BLaER1 treated with 17β-estradiol and CSF1 and Interleukin-3, amounts not matched to agents 10 nM and 100 nM (cell line): ENCODE data around the gene BLOC1S1.

Experiments used
- H3K27ac ChIP-seq, 11 experiments: shearing (Covaris generic); formaldehyde crosslinking; 2 replicates each; pipeline ENCODE4 v1.8.1; 2022
- H3K27me3 ChIP-seq, 11 experiments: shearing (Covaris generic); formaldehyde crosslinking; 2 replicates each; pipeline ENCODE4 v1.8.1; 2022
- H3K36me3 ChIP-seq, 11 experiments: shearing (Covaris generic); formaldehyde crosslinking; 2 replicates each; pipeline ENCODE4 v1.8.1; 2022
- H3K4me1 ChIP-seq, 10 experiments: shearing (Covaris generic); formaldehyde crosslinking; 2 replicates each; pipeline ENCODE4 v1.8.1; 2022
- H3K4me2 ChIP-seq, 11 experiments: shearing (Covaris generic); formaldehyde crosslinking; 2 replicates each; pipeline ENCODE4 v1.8.1; 2022
- H3K4me3 ChIP-seq, 10 experiments: shearing (Covaris generic); formaldehyde crosslinking; 2 replicates each; pipeline ENCODE4 v1.8.1; 2022
- H3K9ac ChIP-seq, 11 experiments: shearing (Covaris generic); formaldehyde crosslinking; 2 replicates each; pipeline ENCODE4 v1.8.1; 2022
- H3K9me3 ChIP-seq, 11 experiments: shearing (Covaris generic); formaldehyde crosslinking; replicated peaks in 1 of 11; 2 replicates each; pipeline ENCODE4 v1.8.1; 2022
- H4K20me1 ChIP-seq, 11 experiments: shearing (Covaris generic); formaldehyde crosslinking; 2 replicates each; pipeline ENCODE4 v1.8.1; 2022
- Cebpa-rat ChIP-seq, 11 experiments: shearing (Covaris generic); IDR thresholded peaks; 2 replicates each; pipeline ENCODE4 v1.8.1; 2022

BLOC1S1 gene

DNA sequence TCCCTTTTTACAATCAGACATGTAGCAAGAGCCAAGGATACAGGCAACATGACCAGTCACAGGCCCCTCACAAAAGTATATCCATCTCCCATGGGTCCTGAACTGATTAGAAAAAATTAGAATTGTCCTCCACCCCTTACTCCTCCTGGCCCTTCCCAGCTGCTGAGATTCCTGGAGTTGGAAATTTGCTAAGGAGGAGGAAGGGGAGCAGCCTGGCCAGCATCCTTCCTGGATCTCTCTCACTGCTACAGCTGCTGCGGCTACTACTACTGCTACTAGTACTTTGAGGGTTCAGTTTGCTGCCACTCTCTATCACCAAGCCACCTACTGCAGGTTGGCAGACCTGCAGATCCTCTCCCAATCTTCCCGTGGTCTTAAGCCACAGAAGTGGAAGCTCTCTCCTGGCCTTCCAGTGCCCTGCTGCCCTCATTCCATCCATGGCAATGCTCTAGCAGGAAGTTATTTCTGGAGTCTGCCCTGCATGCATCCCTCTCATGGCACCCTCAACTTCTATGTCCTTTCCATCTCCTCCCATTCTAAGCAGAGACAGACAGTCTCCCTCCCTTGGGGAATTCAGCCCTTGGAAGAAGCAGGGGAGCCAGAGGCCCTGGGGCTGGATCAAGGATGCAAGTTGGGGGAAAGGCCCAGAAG lies 9.2 kb upstream of the BLOC1S1 start:
- Histone ChIP-seq H3K9ac (peak overlapping the region in 4 of 11 experiments; percentile 32 to 70 (median 66); a peak in 3 of 22 replicates), H3K4me3 (peak overlapping the region in 8 of 10 experiments; percentile 38 to 69 (median 57); a peak in 9 of 20 replicates), H3K4me1 (peaks cover 23 to 45% (median 40%) of the 10 kb centered on the region in 10 experiments), H3K4me2 (peak overlapping the region; percentile 79 to 98 (median 95); a peak in 21 of 22 replicates), H3K27ac (0 out of 22 replicates have a peak overlapping the region, but pooled peaks of 1 of the 11 experiments have one; percentile 18), H4K20me1 (peaks cover 0 to 8% (median 0%) of the 10 kb centered on the region in 11 experiments; a peak in 2 of 22 replicates), H3K9me3 (no peaks in the 10 kb centered on the region), H3K36me3 (no peaks in the 10 kb centered on the region), H3K27me3 (peaks cover 13 to 39% (median 14%) of the 10 kb centered on the region in 11 experiments)
- TF ChIP-seq Cebpa-rat (IDR thresholded peaks at IDR 0.05) = no peak

DNA sequence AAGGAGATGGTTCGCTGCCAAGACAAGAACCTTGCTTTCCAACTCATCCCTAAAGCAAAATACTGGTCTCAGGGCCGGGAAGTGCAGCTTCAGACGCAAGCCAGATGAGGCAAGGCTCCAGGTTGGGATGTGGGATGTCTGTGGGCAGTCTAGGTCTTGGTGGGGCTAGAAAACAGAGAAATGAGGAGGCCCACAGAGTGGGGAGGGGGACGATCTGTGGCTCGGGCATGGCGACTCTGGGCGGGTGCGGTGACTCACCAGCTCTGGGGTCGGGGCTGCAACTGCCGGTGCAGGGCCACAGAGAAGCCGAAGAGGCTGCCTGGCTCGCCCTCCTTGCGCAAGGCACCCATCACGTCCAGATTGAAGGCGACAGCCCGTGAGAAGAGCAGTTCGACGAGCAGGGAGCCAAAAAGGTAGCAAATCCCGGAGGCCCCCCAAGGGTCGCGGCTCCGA lies 8.6 kb upstream of the BLOC1S1 start:
- H4K20me1 ChIP-seq = peaks cover 0 to 8% (median 0%) of the 10 kb centered on the region in 11 experiments; a peak in 2 of 22 replicates
- peaks cover 13 to 44% (median 14%) of the 10 kb centered on the region in 11 experiments for H3K27me3 ChIP-seq
- peak in 3 of 11 experiments; percentile 9 to 58 (median 18); a peak in 1 of 22 replicates for TF ChIP-seq Cebpa-rat (IDR thresholded peaks at IDR 0.05)
- H3K9ac ChIP-seq = peak overlapping the region in 9 of 11 experiments; percentile 17 to 70 (median 53); a peak in 14 of 22 replicates
- peak overlapping the region; percentile 79 to 98 (median 95); a peak in 21 of 22 replicates for H3K4me2 ChIP-seq
- no peaks in the 10 kb centered on the region for H3K36me3 ChIP-seq
- H3K4me1 ChIP-seq = peaks cover 23 to 45% (median 40%) of the 10 kb centered on the region in 10 experiments
- H3K4me3 ChIP-seq = peak overlapping the region; percentile 38 to 69 (median 56)
- no peaks in the 10 kb centered on the region for H3K9me3 ChIP-seq
- H3K27ac ChIP-seq = 0 out of 22 replicates have a peak overlapping the region, but pooled peaks of 1 of the 11 experiments have one; percentile 18

DNA sequence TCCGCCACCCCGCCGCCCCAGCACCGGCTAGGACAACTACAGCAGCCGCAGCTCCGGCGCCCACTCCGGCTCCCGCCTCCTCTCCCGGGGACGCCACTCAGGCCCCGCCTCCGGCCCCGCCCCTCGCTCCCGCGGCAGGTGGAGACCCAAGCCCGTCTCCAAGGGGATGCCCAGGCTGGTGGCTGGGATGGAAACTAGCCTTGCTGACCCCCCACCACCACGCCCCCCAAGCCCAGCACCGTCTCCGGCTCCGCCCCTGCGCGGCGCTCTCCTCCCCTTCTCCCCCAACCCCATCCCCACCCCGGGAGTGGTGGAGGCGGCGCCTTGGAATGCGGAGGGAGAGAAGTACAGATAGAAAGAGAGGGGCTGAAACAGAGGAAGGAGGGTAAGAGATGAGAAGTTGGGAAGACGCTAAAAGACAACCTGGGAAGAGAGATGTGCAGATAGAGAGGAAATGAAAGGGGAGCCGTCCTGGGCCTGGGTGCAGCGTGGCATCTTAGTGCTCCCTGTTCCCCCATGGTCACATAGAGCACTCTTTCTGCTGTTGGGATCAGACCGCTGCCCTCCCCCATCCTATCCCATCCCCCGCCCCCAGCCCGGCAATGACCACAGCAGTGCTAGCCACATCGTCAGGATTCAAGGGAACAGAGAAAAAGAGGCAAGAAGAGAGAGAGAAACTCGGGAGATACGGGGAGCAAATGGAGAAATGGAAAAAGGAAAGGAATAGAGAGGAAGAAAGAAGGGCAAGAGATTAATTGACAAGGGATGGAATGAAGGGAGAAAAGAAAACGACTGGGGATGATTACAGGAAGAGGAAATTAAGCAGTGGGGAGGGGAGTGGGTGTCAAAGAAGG lies 7.8 kb upstream of the BLOC1S1 start, which contains the start of gene ITGA7:
Gene ITGA7, minus strand, starts transcription at position 64 of the 854 bp plus-strand sequence. CDS start 222 bp downstream, outside the sequence.
- TF ChIP-seq Cebpa-rat (IDR thresholded peaks at IDR 0.05) = no peak
- H3K4me2 ChIP-seq = peak within 1 kb of the TSS; percentile 79 to 98 (median 95)
- H3K9ac ChIP-seq = peak within 1 kb of the TSS in 9 of 11 experiments; percentile 17 to 70 (median 53); a peak in 14 of 22 replicates
- H4K20me1 ChIP-seq = peaks cover 0 to 8% (median 0%) of the 10 kb centered on the region in 11 experiments; a peak in 2 of 22 replicates
- H3K4me1 ChIP-seq = peaks cover 23 to 45% (median 40%) of the 10 kb centered on the region in 10 experiments
- H3K36me3 ChIP-seq = no peaks in the 10 kb centered on the region
- 0 out of 22 replicates have a peak within 1 kb of the TSS, but pooled peaks of 1 of the 11 experiments have one; percentile 18 for H3K27ac ChIP-seq
- H3K4me3 ChIP-seq = peak within 1 kb of the TSS; percentile 38 to 69 (median 56)
- H3K27me3 ChIP-seq = peaks cover 13 to 51% (median 14%) of the 10 kb centered on the region in 11 experiments
- no peaks in the 10 kb centered on the region for H3K9me3 ChIP-seq

DNA sequence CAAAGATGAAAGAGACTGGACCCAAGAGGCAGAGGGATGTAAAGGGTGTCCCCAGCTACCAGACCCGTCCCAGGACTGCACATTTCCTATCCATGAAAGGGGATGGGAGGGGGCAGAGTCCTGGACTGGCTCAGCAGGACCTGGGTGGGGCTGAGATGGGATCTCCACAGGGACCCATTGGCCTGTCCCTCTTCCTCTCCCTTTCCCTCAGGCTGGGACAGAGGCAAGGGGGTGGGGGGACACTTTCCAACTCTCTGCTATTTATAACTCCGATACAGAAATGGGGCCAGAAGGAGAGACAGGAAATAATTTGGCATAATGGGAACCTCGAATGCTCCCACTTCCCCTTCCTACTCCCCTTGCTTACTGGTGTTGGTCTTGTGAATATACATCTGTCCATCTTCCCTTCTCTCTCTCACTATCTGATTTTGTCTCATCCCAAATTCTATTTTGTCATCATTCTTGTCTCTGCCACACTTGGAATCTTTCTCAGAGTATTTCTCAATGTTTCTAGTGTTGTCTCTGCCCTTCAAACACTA lies 7.1 kb upstream of the BLOC1S1 start:
- Histone ChIP-seq H3K27ac (no peak overlapping the region), H3K4me2 (peak overlapping the region; percentile 79 to 98 (median 95)), H3K27me3 (peaks cover 13 to 51% (median 14%) of the 10 kb centered on the region in 11 experiments), H3K9ac (no peak overlapping the region), H3K36me3 (no peaks in the 10 kb centered on the region), H3K4me1 (peaks cover 23 to 45% (median 40%) of the 10 kb centered on the region in 10 experiments), H4K20me1 (peaks cover 0 to 8% (median 0%) of the 10 kb centered on the region in 11 experiments; a peak in 2 of 22 replicates), H3K4me3 (peak overlapping the region in 6 of 10 experiments; percentile 14 to 69 (median 54); a peak in 6 of 20 replicates), H3K9me3 (no peaks in the 10 kb centered on the region)
- TF ChIP-seq Cebpa-rat (IDR thresholded peaks at IDR 0.05) = no peak

DNA sequence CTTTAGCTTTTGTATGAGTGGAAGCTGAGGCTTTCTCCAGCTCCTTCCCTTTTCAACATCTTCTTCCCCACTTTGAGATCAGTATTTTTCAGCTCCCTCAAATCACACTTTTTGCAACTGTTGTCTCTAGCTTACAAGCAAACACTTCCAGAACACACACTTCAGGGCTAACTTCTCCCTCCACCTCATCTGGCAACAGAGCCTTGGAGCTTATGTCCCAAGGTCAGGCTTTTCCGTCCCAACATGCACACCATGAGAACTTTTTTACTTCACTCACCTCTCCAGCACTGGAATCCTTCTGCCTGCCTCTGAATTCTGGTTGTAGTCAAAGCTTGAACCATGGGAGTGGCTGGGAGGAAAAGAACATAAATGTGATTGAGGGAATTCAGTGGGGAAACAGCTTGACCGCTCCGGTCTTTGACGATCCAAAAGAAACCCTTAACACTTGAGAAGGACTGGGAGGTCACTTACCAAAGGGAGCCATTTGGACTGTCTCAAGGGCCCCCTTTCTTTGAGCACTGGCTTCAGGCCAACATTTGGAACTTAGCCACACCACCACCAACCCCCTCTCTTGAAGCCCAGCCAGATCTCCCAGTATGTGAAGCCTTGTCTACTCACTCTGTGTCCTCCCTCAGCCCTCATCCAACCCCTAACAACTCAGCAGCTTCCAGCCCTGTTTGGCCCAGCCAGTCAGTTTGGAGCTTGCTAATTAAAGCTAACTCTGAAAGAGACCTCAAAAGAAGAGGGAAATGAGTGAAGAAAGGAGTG lies 3.9 kb upstream of the BLOC1S1 start:
- H3K36me3 ChIP-seq = no peaks in the 10 kb centered on the region
- H3K9ac ChIP-seq = no peak overlapping the region

DNA sequence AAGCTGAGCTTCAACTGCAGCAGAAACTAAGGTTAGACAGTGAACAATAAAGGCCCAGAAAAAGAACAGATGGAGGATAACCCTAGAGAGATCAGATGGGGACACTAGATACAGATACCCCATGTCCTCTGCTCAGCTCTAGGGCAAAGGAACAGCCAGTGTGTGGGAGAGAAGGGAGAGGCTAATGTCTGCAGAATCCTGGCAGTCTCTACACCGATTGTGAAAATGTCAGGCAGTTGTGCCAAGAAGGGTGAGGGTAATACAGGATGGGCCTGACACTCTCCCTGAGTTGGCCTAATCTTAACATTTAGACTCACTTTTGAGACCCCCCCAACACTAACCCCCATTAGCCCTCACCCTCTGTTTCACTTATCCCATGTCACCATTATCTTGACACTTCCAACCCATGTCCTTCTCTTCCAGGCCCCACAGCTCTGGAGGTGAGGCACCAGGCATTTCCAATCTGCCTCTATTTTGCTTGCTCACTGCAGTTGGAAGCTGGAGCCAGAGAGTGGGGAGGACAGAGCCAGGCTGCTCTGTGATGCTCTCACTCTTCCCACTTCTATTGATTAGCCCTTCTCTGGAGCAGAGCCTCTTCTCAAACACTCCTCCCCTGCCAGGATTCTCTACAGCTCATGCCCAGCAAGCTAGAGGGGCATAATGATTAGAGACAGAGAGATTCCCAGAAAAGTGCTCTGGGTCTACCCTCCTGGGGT lies 3.0 kb upstream of the BLOC1S1 start:
- Histone ChIP-seq H3K4me3 (no peak overlapping the region), H3K27ac (no peak overlapping the region), H3K4me1 (peaks cover 35 to 45% (median 44%) of the 10 kb centered on the region in 10 experiments), H3K36me3 (no peaks in the 10 kb centered on the region), H3K9ac (no peak overlapping the region), H3K4me2 (no peak overlapping the region), H4K20me1 (peaks cover 0 to 20% (median 0%) of the 10 kb centered on the region in 11 experiments; a peak in 4 of 22 replicates), H3K27me3 (peaks cover 0 to 33% (median 0%) of the 10 kb centered on the region in 11 experiments; a peak in 9 of 22 replicates), H3K9me3 (no peaks in the 10 kb centered on the region)
- no peak for TF ChIP-seq Cebpa-rat (IDR thresholded peaks at IDR 0.05)

More for the DNA sequence above, 3.9 kb upstream of the BLOC1S1 start:
- Histone ChIP-seq H4K20me1 (peaks cover 0 to 12% (median 0%) of the 10 kb centered on the region in 11 experiments; a peak in 4 of 22 replicates), H3K4me1 (peaks cover 32 to 43% (median 41%) of the 10 kb centered on the region in 10 experiments), H3K9me3 (no peaks in the 10 kb centered on the region), H3K27ac (no peak overlapping the region), H3K4me2 (no peak overlapping the region), H3K4me3 (no peak overlapping the region), H3K27me3 (peaks cover 5 to 39% (median 6%) of the 10 kb centered on the region in 11 experiments)
- TF ChIP-seq Cebpa-rat (IDR thresholded peaks at IDR 0.05) = no peak

DNA sequence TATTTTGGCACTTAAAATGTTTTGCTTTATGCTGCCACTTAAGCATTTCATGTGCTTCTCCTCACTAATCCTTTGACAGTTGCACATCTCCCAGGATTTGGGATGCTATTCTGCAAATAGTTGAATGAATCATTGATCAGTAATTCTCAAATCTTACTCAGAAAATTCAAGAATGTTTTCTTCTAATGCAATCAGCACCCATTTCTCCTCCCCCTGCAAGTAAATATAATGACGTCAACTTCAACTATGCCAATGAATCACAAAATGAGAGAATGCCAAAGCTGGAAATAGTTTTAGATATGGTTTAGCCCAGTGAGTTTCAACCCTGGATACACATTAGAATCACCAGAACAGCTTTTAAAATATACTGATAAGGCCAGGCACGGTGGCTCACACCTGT lies 2.1 kb upstream of the BLOC1S1 start:
- no peak overlapping the region for H3K27ac ChIP-seq
- H3K9me3 ChIP-seq = no peaks in the 10 kb centered on the region
- peaks cover 0 to 3% (median under 1%) of the 10 kb centered on the region in 11 experiments; a peak in 7 of 22 replicates for H3K36me3 ChIP-seq
- no peak overlapping the region for H3K4me3 ChIP-seq
- no peak for TF ChIP-seq Cebpa-rat (IDR thresholded peaks at IDR 0.05)
- no peak overlapping the region for H3K4me2 ChIP-seq
- H3K9ac ChIP-seq = no peak overlapping the region
- H3K4me1 ChIP-seq = peaks cover 39 to 47% (median 44%) of the 10 kb centered on the region in 10 experiments
- peaks cover 0 to 27% (median 0%) of the 10 kb centered on the region in 11 experiments; a peak in 4 of 22 replicates for H4K20me1 ChIP-seq
- peaks cover 0 to 33% (median 0%) of the 10 kb centered on the region in 11 experiments; a peak in 9 of 22 replicates for H3K27me3 ChIP-seq
